CD4-positive, alpha-beta T cell treated with Interleukin-6 at 100 ng/mL for 8 hours (primary cell): ENCODE measurements around the gene CHPF.

Experiments used
- DNase-seq: peaks from one replicate; pipeline ENCODE4 v3.0.0-alpha.2; 2020; ENCODE audit warnings: mixed read lengths, low spot score

The CHPF gene

DNA sequence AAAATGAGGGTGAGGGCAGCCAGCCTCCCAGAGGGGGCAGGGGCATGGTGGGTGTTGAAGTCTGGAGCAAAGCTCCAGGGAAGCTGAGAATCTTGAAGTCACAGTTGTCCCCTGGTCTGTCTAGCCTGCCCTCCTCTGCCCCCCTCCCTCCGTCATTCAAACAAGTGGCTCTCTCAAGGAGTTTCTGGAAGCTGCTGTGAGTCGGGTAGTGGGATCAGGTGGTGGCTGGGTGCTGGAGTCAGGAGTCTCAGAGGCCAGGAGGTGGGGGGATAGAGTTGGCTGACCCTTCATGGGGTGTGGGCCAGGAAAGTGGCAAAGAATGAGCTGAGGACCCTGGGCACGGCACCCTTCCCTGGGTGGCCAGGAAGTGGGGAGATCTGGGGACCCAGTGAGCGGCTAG lies 29.8 kb downstream of the CHPF start:
- DNase-seq = no peak

DNA sequence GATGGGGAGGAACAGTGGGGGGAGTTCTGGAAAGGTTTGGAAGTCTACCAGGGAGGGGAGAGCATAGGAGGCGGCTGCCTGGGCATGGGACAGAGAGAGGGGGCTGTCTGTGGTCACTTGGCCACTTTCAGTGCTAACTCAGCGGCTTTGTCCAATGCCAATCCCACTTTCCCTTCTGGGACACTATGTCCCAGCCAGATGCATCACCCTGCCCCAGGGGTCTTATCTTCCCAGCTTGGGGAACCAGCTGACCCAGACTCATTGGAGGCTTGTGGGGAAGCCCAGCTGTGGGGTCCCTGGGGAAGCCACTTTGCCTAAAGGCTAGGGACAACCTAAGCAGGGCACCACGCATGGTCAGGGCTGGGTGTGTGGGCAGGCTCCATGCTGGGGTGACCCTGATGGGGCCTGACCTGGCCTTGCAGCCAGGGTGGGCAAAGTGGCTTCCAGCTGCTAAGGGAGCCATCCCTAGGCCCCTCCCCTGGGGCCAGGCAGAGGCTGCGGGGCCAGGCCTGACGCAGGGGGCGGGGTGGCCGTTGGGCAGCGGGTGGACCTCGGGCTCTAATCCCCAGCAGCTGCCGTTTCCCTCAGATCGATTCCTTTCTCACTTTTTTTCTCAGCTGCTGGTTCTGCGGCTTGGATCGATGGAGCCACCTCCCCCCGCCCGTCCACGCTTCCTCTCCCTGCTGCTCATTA lies 30.9 kb downstream of the CHPF start:
- no peak for DNase-seq

DNA sequence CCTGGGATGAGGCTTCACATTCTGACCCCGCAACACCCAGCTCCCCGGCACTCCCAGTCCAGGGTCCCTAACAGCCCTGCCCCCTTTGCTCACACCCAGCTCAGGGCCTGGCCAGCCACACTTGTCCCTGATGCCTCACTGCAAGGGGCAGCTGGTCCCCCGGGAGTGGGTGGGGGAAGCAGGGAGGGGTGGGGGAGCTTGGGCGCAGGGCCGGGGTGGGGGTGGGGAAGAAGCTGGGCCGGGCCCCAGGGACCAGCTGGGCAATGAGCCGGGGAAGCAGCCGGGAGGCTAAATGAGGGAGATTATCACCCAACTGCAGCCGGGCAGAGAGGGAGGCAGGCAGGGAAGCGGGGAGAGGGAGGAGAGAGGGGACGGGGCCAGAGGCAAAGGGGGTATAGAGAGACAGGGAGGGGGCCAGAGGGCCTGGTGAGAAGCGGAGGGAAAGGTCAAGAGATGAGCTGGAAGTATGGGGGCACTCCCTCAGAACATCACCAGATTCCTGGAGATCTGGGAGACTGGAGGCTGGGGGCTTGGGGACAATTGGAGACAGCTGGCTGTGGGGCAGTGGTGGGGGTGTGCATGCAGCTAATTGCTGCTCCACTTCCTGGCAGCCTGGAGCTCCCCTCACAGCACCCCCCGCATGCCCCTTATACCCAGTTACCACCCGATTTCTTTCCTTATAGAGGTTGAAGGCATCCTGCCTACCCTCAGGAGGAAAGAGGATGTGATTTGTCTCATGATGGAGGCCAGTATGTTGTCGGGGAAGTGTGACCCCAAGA lies 31.9 kb downstream of the CHPF start:
- DNase-seq = no peak

DNA sequence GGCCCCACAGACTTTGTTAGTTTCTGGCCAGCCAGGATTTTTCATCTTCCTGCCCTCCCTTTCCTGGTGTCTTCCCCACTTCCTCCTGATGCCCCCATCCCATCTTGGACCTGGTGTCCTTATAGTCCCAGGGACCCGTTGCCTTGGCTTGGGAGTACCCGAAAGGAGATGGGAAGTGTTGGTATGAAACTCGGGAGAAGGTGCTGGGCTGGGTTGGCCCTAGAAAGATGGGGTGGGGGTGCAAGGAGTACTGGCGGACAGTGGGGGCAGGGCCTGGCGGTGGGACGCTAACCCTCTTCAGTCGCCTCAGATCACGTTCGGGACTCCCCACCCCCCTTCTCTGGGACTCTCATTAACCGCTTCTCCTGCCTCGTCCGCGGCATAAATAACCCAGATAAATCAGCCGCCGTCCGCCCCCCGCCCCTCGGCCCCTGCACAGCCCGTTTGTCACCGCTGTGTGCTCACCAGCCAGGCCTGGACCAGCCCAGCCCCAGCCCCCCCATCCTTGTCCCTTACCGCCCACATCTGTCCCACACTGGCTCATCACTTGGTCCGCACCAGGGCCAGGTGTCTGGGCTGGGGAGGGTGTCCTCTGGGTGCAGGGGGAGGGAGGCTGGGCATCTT lies 33.0 kb downstream of the CHPF start:
- no peak for DNase-seq

DNA sequence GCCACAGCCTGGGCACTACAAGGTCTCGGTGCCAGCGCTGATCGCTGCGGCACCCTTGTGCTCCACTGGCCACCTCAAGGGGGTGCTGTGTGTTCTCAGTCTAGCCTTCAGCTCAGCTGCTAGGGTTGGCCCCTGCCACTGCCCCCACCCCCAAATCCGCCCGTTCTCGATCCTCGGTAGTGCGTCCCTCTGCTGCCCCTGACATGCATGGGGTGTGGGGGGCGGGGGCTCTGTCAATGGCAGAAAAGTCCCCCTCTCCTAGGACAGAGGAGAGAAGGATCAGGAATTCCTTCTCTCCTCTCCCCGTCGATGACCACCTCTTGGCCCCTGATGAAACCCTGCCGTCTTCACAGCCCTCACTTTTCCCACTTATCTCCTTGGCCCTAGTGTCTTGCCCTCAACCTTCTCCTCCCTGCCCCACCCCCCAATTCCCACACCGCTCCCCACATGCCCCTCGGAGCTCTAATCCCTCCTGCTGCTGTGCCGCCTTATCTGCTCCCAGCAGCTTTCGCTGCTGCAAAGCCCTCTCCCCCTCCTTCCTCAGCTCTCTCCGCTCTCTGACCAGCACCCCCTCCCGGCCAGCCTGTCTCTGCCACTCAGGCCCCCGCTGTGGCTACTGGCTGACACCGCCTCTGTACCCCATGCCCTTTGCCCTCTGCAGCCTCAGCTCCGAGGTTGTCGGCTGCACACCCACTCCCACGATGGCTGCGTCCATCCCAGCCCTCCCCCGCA lies 33.7 kb downstream of the CHPF start:
- peak; percentile 30 for DNase-seq

DNA sequence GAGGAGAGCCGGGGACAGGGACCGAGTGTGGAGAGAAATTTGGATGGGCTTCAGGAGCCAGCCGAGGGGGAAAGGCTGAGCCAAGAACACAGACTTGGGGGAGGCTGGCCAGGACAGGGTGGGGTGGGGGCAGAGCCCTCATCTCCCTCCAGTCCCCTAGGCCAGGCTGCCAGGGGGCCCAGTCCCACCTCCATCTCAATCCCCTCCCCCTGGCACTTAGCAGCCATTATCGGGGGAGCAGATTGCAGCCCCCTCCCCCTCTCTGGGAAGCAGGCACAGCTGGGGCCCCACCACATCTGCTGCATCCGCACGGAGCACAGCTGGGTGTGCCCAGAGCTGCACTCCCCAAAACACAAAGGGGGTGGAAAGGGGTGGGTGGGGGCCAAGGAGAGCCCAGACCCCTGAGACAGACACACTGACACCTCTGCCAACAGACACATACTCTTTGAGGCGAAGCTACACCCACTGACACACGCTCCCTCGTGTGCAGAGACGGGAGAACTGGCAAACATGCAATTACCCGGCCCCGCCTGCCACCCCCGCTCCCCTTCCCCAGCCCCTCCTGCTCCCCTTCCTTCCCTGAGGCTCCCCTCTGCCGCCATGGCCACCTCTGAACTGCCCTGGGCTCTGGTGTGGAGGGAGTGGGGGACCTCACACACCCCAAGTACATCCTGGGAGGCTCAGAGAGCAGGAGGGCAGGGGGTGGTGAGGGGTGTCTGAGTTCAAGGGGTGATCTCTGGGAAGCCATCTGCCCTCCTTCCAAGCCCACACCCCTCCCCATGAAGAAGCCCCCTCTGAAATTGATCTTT lies 34.4 kb downstream of the CHPF start:
- no peak for DNase-seq

DNA sequence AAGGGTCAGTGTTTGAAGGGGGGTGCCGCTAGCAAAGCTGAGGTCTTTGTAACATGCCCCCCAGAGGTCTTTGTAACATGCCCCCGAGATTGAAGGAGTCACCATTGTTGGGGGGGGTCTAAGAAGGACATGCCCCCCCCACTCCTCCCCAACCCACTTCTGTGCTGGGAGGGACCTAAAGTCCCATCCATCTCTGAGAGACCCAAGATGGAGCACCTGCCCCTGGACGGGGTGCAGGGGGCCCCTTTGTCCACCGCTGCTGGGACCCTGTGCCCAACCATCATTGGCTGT lies 35.2 kb downstream of the CHPF start:
- no peak for DNase-seq

DNA sequence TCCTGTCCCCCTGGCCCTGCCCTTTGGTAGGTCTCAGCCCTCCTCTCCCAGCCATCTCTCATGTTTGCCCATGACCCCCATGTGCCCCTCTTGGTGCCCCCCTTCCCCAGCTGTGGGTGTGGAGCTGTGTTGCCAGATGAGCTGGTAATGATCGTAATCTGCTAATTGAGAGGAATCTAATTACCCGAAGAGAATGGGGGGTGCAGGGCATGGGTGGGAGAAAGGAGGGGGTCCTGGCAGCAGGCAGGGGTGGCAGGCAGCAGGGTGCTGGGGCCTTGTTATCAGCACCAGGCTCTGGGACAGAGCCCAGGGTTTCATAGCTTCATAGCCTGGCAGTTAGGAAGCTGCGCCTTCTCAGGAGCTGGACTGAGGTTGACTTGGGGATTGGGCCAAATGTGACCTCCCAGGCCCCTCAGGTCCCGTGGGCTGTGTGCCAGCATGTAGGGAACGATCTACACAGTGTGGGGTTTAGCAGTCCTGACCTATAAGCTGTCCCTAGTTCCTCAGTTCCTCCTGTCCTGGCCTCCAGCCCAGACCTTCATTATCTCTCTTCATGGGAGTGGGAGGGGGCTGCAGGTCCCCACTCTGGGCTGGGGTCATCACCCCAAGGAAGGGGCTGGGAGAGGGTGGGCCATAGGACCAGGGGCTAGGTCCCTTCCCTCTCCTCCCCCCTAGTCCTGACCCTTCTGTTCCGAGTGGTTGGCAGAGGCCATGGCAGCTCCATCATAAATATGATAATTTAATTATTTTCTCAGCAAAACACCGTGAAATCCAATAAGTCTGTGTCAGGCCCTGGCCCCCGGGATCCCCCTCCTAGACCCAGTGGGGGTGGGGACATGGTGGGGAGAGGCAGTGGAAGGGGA lies 35.8 kb downstream of the CHPF start:
- DNase-seq = no peak

DNA sequence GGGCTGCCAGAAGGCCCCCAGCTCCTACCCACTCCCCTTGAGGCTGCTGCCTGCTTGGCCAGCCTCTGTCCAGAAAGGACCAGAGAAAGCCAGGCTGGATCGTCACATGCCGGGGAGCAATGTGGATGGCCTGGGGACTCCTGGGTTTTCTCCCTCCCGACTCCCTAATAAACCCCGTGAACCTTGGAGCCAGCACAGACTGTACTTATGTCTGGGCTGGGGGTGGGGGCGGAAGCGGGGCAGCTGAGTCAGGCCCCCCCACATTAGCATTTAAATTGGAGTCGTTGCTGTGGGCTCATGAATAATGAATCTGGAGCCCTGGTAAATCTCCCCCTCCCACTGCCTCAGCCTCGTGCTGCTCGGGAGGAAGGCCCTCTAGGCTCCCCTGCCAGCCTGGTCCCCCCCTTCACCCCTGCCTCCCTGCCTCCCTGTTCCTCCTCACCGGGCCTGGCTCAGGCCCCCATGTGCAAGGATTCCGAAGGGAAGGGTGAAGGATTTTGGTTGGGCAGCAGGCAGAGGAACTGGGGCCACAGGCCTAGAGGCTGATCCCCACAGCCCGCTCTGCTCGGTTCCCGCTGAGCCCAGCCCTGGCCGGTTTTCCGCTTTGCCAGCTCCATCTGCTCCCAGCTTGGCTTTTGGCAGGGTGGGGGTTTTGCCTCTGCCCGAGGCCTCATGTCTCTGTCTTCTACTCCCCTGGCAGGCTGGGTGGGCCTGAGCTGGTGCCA lies 36.6 kb downstream of the CHPF start:
- DNase-seq = no peak

DNA sequence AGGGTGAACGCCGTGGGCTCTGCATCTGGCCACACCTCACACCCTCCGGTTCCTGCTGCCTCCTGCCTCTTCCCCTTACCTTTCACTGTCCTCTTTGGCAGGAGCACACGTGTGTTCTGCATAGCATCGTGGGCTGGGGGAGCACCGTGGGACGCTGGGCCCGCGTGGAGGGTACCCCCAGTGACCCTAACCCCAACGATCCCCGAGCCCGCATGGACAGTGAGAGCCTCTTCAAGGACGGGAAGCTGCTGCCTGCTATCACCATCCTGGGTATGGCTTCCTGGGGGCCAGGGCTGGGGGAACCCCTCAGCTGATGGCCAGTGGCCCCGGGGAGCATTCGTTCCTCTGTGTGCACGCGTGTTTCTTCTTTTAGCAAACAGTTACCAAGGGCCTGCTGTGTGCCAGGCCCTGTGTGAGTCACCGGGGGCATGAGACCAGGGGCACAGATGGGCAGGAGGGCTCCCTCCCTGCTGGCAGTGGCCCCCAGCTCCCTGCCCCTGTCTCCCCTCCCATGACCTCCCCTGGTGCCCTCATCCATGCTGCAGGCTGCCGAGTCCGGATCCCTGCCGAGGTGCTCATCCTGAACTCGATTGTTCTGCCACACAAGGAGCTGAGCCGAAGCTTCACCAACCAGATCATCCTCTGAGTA lies 37.3 kb downstream of the CHPF start:
- DNase-seq = no peak

DNA sequence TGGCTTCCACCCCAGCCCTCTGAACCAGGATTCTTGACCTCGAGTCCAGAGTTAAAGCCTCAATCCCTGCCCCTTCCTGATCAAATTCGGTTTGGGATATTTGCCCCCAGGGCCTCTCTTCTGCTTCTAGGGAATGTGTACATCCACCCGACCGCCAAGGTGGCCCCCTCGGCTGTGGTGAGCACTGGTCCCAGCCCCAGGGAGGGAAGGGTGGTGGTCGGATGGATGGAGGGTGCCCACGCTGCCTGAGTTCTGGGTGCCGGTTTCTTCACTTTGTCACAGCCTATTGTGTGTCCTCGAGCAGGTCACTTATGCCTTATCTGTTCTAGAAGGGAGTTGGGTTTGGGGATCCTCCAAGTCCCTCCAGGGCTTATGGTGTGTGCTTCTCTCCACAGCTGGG lies 38.0 kb downstream of the CHPF start:
- no peak for DNase-seq

DNA sequence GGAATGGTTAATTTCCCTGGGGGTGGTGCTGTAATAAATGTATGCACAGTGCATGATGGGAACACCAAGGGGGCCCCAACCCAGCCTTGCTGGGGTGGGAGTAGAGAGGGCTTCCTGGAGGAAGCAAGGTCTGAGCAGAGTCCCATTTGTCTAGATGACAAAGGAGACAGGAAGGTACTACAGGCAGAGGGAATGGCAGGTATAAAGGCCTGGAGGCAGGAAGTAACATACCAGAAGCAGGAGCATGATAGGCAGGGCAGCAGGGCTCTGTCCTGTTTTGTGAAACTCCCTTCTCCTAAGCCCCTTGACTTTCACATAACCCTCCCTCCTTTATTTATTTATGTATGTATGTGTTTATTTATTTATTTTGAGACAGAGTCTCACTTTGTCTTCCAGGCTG lies 41.0 kb downstream of the CHPF start:
- no peak for DNase-seq

DNA sequence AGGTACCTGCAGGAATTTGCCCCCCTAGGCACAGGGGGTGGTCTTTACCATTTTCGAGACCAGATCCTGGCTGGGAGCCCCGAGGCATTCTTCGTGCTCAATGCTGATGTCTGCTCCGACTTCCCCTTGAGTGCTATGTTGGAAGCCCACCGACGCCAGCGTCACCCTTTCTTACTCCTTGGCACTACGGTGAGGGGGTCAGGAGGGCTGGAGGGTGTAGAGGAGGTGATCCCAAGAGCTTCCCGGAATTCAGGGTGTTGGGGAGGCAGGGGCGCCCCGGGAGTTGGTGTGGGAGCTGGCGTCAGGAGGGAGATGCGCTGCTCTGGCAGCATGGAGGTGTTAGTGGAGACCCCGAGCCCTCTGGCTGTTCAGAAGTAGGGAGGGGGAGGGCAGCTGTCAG lies 41.8 kb downstream of the CHPF start:
- DNase-seq = no peak

DNA sequence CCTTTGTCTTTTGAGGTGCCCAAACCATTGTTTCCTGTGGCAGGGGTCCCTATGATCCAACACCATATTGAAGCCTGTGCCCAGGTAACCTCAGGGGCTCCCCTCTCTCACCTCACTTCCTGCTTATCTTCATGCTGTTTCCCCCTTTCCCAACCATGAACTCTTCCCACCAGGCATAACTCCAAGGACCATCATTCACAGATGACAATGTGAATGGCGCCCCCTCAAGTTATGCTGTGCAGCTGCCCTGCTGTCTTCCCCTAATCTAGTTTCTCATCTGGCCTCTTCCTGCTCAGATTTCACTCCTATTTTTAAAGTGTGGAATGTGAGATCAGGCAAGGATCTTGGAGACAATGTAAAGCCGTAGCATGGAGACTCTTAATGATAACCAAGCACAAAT lies 43.5 kb downstream of the CHPF start:
- no peak for DNase-seq

DNA sequence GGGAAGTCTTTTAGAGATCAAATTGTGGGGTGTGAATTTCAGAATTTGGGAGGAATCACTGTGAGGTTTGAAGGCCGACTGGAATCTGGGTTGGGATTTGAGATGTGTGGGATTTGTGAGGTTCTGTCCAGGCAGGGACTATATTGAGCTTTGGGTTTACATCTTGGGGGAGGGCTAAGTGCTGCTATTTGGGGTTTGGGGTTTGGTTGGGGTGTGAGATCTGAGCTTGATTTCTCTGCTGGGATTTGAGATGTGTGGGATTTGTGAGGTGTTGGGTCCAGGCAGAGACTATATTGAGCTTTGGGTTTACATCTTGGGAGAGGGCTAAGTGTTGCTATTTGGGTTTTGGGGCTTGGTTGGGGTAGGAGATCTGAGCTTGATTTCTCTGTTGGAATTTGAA lies 44.1 kb downstream of the CHPF start:
- no peak for DNase-seq

DNA sequence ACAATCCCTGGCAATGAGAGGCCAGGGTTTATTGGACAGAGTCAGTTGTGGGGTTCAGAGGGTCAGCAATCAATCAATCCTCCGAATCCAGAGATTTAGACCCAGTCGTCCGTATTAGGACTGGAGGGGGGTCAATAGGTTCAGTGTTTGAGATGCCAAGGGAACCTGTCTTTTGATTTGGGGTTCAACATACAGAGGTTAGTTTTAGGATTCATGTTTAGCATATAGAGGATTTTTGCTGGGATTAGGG lies 44.6 kb downstream of the CHPF start:
- DNase-seq = no peak

DNA sequence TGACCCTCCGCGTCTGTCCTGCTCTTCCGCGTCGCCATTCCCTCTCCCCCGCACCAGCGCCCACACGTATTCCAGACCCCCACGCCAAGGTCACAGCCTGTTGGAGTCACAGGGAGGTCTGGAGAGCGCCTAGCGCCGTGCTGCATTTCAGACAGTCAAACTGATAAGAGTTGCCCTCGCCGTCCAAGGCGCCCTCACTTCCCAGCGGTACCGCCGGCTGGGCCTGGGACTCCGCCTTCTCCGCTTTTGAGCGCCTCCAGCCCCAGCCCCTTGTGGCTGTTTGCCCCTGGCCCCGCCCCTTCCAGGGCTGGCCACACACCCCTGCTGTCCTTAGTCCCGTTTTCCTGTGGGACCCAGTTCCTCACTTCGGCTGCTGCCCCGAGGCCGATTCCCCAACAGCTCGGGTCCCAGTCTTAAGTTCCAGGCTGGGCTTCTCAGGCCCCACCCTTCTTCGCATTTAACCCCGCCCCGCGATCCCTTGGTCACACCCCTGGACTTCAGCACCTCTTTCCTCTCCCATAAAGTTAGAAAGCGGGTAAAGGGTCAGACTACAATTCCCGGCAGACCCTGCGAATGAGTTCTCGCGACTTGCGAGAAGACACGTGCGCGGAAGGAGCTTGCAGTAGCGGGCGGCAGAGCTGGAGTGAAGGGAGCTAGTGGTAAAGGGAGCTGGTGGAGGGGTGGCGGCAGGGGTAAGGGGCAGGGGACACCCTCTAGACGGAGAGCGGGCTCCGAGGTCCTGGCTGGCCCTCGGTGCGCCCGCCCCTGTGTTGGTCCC lies 45.1 kb downstream of the CHPF start, which contains the start of gene GMPPA:
Gene GMPPA (plus strand): TSS at position 612 of the 778 bp plus-strand sequence. CDS start 1,085 bp downstream, outside the sequence.
- DNase-seq = peak; percentile 95

DNA sequence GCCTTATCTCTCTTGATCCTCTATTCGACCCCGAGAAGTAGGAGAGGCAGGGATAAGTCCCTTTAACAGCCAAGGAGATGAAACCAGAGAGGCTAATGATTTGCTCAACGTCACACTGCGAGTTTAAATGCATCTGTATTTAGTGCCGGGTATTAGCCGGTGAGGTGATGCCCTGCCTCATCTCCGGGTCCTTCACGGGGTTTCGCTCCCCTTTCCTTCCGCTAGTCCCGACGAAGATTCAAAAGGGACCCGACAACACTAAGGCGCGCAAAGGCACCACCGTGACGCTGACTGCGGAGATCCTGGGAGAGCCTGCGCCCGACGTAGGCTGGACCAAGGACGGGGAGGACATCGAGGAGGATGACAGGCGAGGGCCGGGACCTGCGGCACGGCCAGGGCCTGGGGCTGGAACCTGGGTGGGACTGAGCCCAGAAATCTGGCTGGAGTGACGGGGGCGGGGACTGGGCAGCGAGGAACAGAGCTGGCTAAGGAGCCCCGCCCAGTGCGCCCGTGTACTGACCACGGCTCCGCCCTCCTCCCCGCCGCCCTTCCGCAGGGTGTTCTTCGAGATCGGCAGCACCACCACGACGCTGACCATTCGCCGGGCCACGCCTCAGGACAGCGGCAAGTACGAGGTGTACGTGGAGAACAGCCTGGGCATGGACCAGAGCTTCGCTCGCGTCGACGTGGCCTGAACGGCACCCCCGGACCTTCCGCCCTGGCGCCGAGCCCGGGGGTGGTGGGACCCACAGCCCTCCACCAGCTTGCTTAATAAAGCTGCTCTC lies 45.9 kb downstream of the CHPF start:
- DNase-seq = peak; percentile 20
